ENCODE measurements around the gene ARG2. TPM values are rescaled to one million over a fixed set of nuclear protein-coding genes. Genes with fewer than 3 reads are reported as not detected.
A peak's percentile ranks its signal among the peaks of the same experiment; 100 is the strongest.
"Not testable (repeated sequence)": the region's sequence is repeated elsewhere in the genome, so short reads cannot be mapped to it uniquely, and the experiment has no call there.

Gene ARG2
- total RNA-seq, 2 experiments from 2014 or later, result 3.7 to 3.9 TPM

DNA sequence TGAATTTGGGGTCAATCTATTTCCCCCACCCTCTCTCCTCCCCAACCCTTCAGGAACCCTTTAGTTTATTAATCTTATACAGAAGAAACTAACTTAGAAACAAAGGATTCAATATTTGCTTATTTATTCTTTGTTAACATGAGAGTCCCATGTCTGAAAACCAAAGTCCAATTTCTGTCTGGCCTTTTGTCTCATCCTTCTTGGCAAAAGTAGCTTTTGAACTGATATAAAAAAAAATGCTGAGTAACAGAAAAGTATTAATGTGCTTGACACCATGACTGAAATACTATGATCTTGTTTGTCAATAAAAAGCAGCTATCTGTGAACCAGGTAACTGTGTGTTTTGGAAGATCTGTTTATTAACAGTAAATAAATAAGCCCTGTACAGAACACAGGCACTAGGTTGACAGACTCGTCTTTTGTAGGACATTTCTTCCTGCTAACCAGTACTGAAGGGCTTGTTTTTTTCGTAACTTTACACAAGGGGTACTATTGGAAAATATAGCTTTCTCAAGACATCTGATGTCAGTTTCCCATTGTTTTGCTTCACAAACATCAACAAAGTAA lies 30.4 kb upstream of the ARG2 start:
- Histone ChIP-seq H3K27ac (ENCODE audit: low read depth in 1 of 2, low read length in 2 of 2) (no peak overlapping the region), H3K9me3 (ENCODE audit: control insufficient read depth in 1 of 2, insufficient read depth in 1 of 2, low read length in 2 of 2) (no peaks in the 10 kb centered on the region), H3K36me3 (ENCODE audit: insufficient read depth, low read length) (peaks cover 34% of the 10 kb centered on the region), H3K4me1 (ENCODE audit: insufficient read depth, low read length) (no peaks in the 10 kb centered on the region), H3K27me3 (ENCODE audit: control insufficient read depth in 1 of 2, insufficient read depth in 2 of 2, low read length in 2 of 2) (no peaks in the 10 kb centered on the region), H3K4me3 (ENCODE audit: low read length) (no peak overlapping the region)
- CTCF ChIA-PET, result no interaction called here
- intact Hi-C loops (cut with DNase I, micrococcal nuclease), result no loop called here
- peaks cover 65% of the 10 kb centered on the region for H3K36me3 Mint-ChIP-seq (ENCODE audit: low read depth)
- no peak for ATAC-seq (ENCODE audit: poor library complexity)
- no peaks in the 10 kb centered on the region for H3K27me3 Mint-ChIP-seq
- H3K9me3 Mint-ChIP-seq, result no peaks in the 10 kb centered on the region
- no peaks in the 10 kb centered on the region for H3K4me1 Mint-ChIP-seq (ENCODE audit: low read depth)
- POLR2A ChIA-PET, result no interaction called here
- no peak overlapping the region for H3K4me3 Mint-ChIP-seq
- no peak overlapping the region for H3K27ac Mint-ChIP-seq
- no peak for DNase-seq
- no peak for TF ChIP-seq CTCF (IDR thresholded peaks at IDR 0.05)

- ATAC-seq (ENCODE audit: poor library complexity); DNase-seq; CTCF ChIA-PET; H3K9me3 ChIP-seq (ENCODE audit: control insufficient read depth in 1 of 2, insufficient read depth in 1 of 2, low read length in 2 of 2); H3K27me3 Mint-ChIP-seq; H3K27ac Mint-ChIP-seq; intact Hi-C loops (cut with DNase I, micrococcal nuclease); H3K4me3 ChIP-seq (ENCODE audit: low read length); POLR2A ChIA-PET; H3K27me3 ChIP-seq (ENCODE audit: control insufficient read depth in 1 of 2, insufficient read depth in 2 of 2, low read length in 2 of 2); H3K9me3 Mint-ChIP-seq; H3K4me3 Mint-ChIP-seq; H3K4me1 ChIP-seq (ENCODE audit: insufficient read depth, low read length); H3K27ac ChIP-seq (ENCODE audit: low read depth in 1 of 2, low read length in 2 of 2): not testable (repeated sequence)
- H3K36me3 ChIP-seq (ENCODE audit: insufficient read depth, low read length), result peaks cover 28% of the 10 kb centered on the region
- H3K4me1 Mint-ChIP-seq (ENCODE audit: low read depth), result peaks cover 27% of the 10 kb centered on the region
- peaks cover 62% of the 10 kb centered on the region for H3K36me3 Mint-ChIP-seq (ENCODE audit: low read depth)
Measured at GRCh38 chr14:67593650-67594049, 26.1 kb upstream of the ARG2 start.

DNA sequence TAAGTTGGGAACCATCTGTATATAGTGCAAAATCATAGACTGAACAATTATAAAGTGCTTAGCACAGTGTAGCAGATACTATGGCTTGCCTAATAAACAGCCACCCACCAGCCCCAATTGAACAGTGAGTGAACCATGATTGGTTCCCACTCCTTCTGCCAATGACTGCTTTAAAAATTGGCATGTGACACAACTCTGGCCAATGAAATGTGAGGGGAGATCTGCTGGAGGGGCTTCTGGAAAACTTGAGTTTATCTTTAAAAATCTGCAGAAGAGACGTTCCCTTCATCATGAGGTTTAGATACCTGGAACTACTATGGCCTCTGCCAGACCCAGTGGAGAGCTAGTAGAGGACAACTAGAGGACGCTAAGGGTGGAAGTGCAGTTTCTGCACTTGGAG lies 24.3 kb upstream of the ARG2 start:
- CTCF ChIA-PET, result no interaction called here
- DNase-seq (no peak), ATAC-seq (ENCODE audit: poor library complexity) (no peak)
- intact Hi-C loops (cut with DNase I, micrococcal nuclease), result loop anchor here in 1 of 2 experiments (5.0 kb wide), 1 partner anchor 233 kb away; the partner anchor contains the start of gene EIF2S1
- TF ChIP-seq CTCF (IDR thresholded peaks at IDR 0.05), result no peak
- no peaks in the 10 kb centered on the region for H3K9me3 Mint-ChIP-seq
- Histone ChIP-seq H3K4me3 (ENCODE audit: low read length) (no peak overlapping the region), H3K27me3 (ENCODE audit: control insufficient read depth in 1 of 2, insufficient read depth in 2 of 2, low read length in 2 of 2) (no peaks in the 10 kb centered on the region), H3K4me1 (ENCODE audit: insufficient read depth, low read length) (peaks cover 18% of the 10 kb centered on the region), H3K9me3 (ENCODE audit: control insufficient read depth in 1 of 2, insufficient read depth in 1 of 2, low read length in 2 of 2) (peaks cover 0 to 3% of the 10 kb centered on the region in 2 experiments), H3K36me3 (ENCODE audit: insufficient read depth, low read length) (peaks cover 25% of the 10 kb centered on the region), H3K27ac (ENCODE audit: low read depth in 1 of 2, low read length in 2 of 2) (no peak overlapping the region)
- POLR2A ChIA-PET, result no interaction called here
- no peak overlapping the region for H3K27ac Mint-ChIP-seq
- no peaks in the 10 kb centered on the region for H3K27me3 Mint-ChIP-seq
- peaks cover 49% of the 10 kb centered on the region for H3K36me3 Mint-ChIP-seq (ENCODE audit: low read depth)
- H3K4me3 Mint-ChIP-seq, result peak overlapping the region; percentile 1
- peaks cover 43% of the 10 kb centered on the region for H3K4me1 Mint-ChIP-seq (ENCODE audit: low read depth)

Measured in CD4-positive, alpha-beta T cell (primary cell).